Measurements from ENCODE around the gene JPH2.

GRCh38 chr20:44115181-44115580, 71.8 kb downstream of the JPH2 start:
- TF ChIP-seq EZH2phosphoT487 (IDR thresholded peaks at IDR 0.05; ENCODE audit: low read depth), result no peak
- no peak for TF ChIP-seq CTCF (IDR thresholded peaks at IDR 0.05; ENCODE audit: low read depth, low read length)

Data from OCI-LY3 (cell line).